Prostate gland (tissue), 1 donor: ENCODE results near the gene VWA3A.

Experiments
- POLR2A ChIP-seq: fragments of 450-650 bp; IDR thresholded peaks from one replicate; pipeline ENCODE4 v1.6.1; 2016; ENCODE audit warnings: antibody characterized with exemption, mild to moderate bottlenecking
- POLR2AphosphoS5 ChIP-seq: sonication (generic); formaldehyde crosslinking; IDR thresholded peaks from one replicate; pipeline ENCODE4 v1.6.1; 2017; ENCODE audit warnings: antibody characterized with exemption

DNA sequence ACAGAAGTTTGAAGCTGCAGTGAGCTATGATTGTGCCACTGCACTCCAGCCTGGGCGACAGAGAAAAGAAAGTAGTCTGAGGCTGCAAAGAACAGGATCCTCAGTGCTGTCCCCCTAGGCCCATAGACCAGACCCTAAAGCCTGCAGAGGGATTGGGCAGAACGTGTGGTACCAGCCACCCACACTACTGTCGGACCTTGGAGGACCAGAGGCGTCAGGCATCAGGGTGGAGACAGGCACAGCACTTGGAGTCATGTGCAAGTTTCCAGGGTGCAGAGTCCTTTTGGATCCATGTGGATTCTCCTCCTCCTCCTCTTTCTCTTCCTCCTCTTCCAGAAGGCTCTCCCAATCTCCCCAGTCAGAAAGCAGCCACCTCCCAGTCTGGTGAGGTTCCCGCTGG lies 72.1 kb downstream of the VWA3A start:
- TF ChIP-seq POLR2A (no peak), POLR2AphosphoS5 (no peak)
